Adipose tissue (tissue), 3 donors: ENCODE data around the gene STIP1. TPM values are rescaled to one million over a fixed set of nuclear protein-coding genes. Genes with fewer than 3 reads are reported as not detected.

Experiments
- H3K27ac ChIP-seq: one replicate; pipeline ENCODE4 v1.5.1; 2013; ENCODE audit warnings: low read depth, low read length
- WGBS, 3 donors: extraction: QIAGEN DNeasy Blood & Tissue Kit; methylation state at CpG; one replicate each; pipeline ENCODE4 v1.1.7; 2013; 5-methylcytosine and 5-hydroxymethylcytosine counted together
- polyA plus RNA-seq, 3 donors: library from polyadenylated mRNA; stranded (reverse); fragments of 200-250 nt; gene quantifications; one replicate each; pipeline ENCODE4 v1.2.3, GENCODE V29; 2013
- donor health status: healthy with polysubstance abuse.
- donor health status: Bipolar disorder and iron deficiency.
- donor health status: healthy.

STIP1 gene
- polyA plus RNA-seq, 3 donors, result 30.0 to 65.6 (median 46.3) TPM

- 87 to 91% (median 88%) methylated on average over 28 to 30 of the region's 30 CpGs for WGBS, 3 donors
- no peak overlapping the region for H3K27ac ChIP-seq
Measured at GRCh38 chr11:64211181-64211872, 25.4 kb downstream of the STIP1 start.

- H3K27ac ChIP-seq, result no peak overlapping the region
- 89 to 91% (median 90%) methylated on average over 6 of the region's 6 CpGs for WGBS, 3 donors
Measured at GRCh38 chr11:64216879-64217278, 30.9 kb downstream of the STIP1 start.

GRCh38 chr11:64218628-64219353 lies 32.8 kb downstream of the STIP1 start:
- no peak overlapping the region for H3K27ac ChIP-seq
- 22 to 82% (median 81%) methylated on average over 9 to 11 of the region's 11 CpGs for WGBS, 3 donors

- H3K27ac ChIP-seq, result no peak overlapping the region
- WGBS, 3 donors, result 60 to 87% (median 87%) methylated on average over 7 of the region's 7 CpGs
Measured at GRCh38 chr11:64219354-64219684, 33.3 kb downstream of the STIP1 start.

DNA sequence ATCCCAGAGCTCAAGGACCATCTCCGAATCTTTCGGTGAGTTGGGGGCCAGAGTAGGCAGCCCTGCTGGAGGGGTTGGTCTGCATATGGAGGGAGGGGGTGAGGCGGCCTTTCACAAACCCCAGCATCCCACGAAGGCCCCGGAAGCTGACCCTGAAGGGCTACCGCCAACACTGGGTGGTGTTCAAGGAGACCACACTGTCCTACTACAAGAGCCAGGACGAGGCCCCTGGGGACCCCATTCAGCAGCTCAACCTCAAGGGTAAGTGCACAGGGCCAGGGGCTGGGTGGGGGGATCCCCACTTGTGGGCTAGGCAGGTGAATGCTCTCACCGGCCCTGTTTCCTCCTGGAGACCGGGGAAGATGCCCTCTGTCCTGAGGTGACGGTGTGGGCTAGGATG lies 33.8 kb downstream of the STIP1 start:
- 88 to 92% (median 89%) methylated on average over 10 of the region's 10 CpGs for WGBS, 3 donors
- H3K27ac ChIP-seq, result no peak overlapping the region

- no peak overlapping the region for H3K27ac ChIP-seq
- 80 to 94% (median 89%) methylated on average over 12 to 17 of the region's 17 CpGs for WGBS, 3 donors
Measured at GRCh38 chr11:64220271-64220670, 34.3 kb downstream of the STIP1 start.

DNA sequence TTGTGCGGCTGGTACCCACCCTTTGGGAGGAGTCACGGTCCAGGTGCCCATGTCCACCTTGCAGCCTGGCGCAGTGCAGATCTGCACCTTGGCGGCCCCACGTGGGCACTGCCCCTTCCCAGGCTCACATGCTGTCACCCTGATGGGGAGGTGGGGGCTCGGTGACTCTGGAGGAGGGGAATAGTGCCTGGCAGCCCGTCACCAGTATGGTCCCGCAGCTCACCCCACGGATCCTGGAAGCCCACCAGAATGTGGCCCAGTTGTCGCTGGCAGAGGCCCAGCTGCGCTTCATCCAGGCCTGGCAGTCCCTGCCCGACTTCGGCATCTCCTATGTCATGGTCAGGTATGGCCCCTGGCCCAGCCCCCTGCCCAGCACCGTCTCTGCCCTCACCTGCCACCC lies 34.8 kb downstream of the STIP1 start:
- 80 to 92% (median 88%) methylated on average over 14 of the region's 14 CpGs for WGBS, 3 donors
- H3K27ac ChIP-seq, result no peak overlapping the region

DNA sequence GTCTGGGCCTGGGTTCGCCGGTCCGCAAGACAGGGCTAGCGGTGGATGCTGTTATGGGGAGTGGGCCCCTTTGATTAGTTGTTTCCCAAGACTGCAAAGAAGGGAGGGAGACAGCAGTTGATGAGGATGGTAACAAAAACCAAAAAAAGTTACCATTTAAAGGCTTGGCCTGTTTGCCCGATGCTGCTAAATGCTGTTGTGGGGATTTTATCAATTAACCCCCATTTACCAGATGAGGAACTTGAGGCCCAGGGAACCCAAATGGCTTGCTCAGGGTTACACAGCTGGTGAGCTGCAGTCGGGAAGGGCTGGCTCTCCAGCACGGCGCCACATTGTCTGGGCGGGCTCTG lies 36.7 kb downstream of the STIP1 start:
- 67 to 77% (median 69%) methylated on average over 9 of the region's 9 CpGs for WGBS, 3 donors
- H3K27ac ChIP-seq, result no peak overlapping the region

DNA sequence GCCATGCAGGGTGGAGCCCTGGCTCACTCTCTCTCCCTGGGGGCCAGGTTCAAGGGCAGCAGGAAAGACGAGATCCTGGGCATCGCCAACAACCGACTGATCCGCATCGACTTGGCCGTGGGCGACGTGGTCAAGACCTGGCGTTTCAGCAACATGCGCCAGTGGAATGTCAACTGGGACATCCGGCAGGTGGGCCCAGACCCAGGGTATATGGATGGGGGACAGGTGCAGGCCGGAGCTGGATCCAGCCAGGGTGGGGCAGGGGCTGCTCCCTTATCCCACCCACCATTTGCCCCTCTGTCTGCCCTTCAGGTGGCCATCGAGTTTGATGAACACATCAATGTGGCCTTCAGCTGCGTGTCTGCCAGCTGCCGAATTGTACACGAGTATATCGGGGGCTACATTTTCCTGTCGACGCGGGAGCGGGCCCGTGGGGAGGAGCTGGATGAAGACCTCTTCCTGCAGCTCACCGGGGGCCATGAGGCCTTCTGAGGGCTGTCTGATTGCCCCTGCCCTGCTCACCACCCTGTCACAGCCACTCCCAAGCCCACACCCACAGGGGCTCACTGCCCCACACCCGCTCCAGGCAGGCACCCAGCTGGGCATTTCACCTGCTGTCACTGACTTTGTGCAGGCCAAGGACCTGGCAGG lies 37.2 kb downstream of the STIP1 start:
- WGBS, 3 donors, result 66 to 80% (median 73%) methylated on average over 24 of the region's 24 CpGs
- H3K27ac ChIP-seq, result no peak overlapping the region

GRCh38 chr11:64224151-64224890 lies 38.4 kb downstream of the STIP1 start:
- H3K27ac ChIP-seq, result no peak overlapping the region
- WGBS, 3 donors, result 88 to 91% (median 90%) methylated on average over 17 of the region's 17 CpGs

DNA sequence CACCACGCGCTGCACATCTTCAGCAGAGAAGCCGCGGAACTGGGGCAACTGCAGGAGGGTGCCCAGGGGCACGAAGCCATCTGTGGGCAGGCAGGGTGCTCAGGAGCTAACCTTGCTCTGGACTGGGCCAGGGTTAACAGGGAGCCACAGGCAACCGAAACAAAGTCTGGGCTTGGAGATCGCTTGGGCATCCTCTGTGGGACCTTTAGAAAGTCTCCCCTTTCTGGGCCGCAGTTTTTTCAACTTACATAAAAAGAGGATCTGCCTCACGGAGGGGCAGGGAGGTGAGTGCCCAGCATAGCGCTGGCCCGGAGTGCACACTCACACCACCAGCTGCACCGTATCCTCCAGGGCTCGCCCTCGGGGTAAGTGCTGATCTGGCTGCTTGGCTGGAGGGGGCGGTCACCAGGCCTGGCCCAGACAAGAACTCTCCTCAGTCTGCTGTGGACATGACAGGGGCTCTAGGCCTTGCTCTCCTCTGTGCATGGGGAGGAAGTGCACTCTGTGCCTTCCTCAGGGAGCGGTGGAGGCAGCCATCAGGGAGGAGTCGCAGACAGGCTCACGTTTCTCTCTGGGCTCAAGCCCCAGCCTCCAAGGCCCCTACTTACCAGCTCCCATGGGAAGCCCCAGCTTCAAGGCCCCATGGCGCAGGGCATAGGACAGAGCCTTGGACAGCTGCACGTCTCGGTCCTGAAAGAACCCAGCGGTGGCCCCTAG lies 39.1 kb downstream of the STIP1 start:
- H3K27ac ChIP-seq, result no peak overlapping the region
- 56 to 65% (median 62%) methylated on average over 22 of the region's 22 CpGs for WGBS, 3 donors

DNA sequence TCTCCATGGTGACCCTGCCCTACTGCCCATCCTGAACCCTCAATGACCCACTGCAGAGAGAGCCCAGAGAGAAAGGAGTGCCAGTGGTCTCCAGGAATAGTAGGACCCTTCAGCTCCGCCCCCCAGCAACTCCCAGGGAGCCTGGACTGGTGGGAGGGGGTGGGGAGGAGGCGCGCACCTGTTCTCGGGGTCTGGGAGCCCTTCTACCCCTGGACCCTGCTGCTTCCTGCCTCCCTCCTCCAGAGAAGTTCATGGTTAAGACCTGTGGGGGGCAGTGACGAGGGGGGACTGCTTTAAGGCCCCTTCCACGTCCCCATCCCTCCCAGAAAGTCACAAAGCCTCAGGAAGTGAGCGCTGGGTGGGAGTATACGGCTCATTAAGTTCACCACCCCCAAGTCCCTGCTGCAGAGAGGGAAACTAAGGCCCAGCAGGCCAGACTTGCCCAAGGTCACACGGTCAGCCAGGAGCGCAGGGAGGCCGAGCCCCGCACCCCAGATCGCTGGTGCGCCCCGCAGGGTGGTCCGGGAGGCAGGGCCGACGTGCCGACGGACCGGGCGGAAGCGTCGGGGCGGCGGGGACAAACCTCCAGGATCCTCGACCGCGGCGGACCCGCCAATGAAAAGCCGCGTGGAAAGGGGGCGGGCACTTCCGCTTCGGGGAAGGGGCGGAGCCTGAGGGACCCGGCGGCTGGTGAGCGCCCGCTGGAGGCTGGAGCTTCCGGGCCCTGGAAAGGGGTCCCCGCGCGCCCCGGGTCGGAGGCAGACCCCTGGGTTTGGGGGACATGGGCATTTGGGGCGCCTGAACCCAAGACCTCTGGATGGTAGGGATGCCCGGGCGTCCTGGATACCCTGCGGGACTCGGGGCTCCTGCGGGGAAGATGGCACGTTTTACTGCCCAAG lies 39.9 kb downstream of the STIP1 start, which contains the start of the genes NUDT22 and TRPT1:
NUDT22 (plus strand) TSS at position 667 of the 899 bp plus-strand sequence. CDS start 379 bp downstream, outside the sequence.
TRPT1 (minus strand) TSS at position 579 of the 899 bp plus-strand sequence; CDS start at position 253, 326 bp downstream.
- 1% methylated on average over 52 to 54 of the region's 54 CpGs for WGBS, 3 donors
- H3K27ac ChIP-seq, result peak within 1 kb of the TSS; percentile 48

GRCh38 chr11:64226507-64227051 lies 40.6 kb downstream of the STIP1 start:
- WGBS, 3 donors, result 5 to 12% (median 8%) methylated on average over 22 to 26 of the region's 26 CpGs

GRCh38 chr11:64227405-64227956 lies 41.5 kb downstream of the STIP1 start:
- H3K27ac ChIP-seq, result no peak overlapping the region
- 51 to 92% (median 84%) methylated on average over 2 to 3 of the region's 3 CpGs for WGBS, 3 donors

More at GRCh38 chr11:64226507-64227051, 40.6 kb downstream of the STIP1 start:
- peak overlapping the region; percentile 48 for H3K27ac ChIP-seq

- 78 to 91% (median 89%) methylated on average over 12 of the region's 12 CpGs for WGBS, 3 donors
- H3K27ac ChIP-seq, result no peak overlapping the region
Measured at GRCh38 chr11:64229090-64229743, 43.2 kb downstream of the STIP1 start.

GRCh38 chr11:64229744-64230170 lies 43.8 kb downstream of the STIP1 start:
- 28 to 42% (median 34%) methylated on average over 13 of the region's 13 CpGs for whole genome bisulfite sequencing, 3 donors
- no peak overlapping the region for H3K27ac ChIP-seq
